Fibroblast of the aortic adventitia (primary cell): ENCODE measurements around the gene NOTCH2. TPM values are rescaled to one million over a fixed set of nuclear protein-coding genes. Genes with fewer than 3 reads are reported as not detected.

Experiments used
- DNase-seq: peaks from one replicate; pipeline ENCODE4 v3.0.0-alpha.2; 2010; ENCODE audit warnings: low read depth
- H3K4me3 ChIP-seq: 2 replicates; pipeline ENCODE4 v1.5.1; 2011; ENCODE audit warnings: low read depth, mild to moderate bottlenecking, control low read depth, low read length, moderate library complexity
- total RNA-seq: library from RNA; depleted of rRNA; stranded (reverse); fragments of >200 nt; gene quantifications from 2 replicates; pipeline ENCODE4 v1.2.3, GENCODE V29; 2012; ENCODE audit warnings: low replicate concordance
- TF ChIP-seq, protein P1 (sequence below): IDR thresholded peaks from 2 replicates; pipeline ENCODE4 v1.5.1; 2011; ENCODE audit warnings: mild to moderate bottlenecking, low read length, control low read depth, inconsistent platforms; ENCODE audit not compliant: insufficient read depth

The NOTCH2 gene
- total RNA-seq, 1 donor = 143 TPM

DNA sequence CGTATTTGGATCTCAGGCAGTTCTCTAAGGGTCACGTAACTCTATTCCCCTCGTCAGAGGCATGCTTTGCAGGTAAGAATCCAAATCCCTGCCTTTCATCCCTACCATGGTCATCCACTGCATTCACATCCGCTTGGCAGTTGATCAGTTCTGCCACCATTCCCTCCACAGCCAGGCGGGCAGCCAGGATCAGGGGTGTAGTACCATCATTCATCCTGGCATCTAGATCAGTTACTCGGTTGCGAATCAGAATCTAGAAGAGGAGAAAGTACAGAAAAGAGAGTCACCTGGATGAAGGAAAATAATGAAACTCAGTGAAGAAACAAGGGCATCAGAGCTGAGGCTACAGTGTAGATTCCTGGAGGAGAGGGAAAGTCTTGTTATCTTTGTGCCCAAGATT, 151.2 kb downstream of the NOTCH2 start:
- TF ChIP-seq, protein P1, sequence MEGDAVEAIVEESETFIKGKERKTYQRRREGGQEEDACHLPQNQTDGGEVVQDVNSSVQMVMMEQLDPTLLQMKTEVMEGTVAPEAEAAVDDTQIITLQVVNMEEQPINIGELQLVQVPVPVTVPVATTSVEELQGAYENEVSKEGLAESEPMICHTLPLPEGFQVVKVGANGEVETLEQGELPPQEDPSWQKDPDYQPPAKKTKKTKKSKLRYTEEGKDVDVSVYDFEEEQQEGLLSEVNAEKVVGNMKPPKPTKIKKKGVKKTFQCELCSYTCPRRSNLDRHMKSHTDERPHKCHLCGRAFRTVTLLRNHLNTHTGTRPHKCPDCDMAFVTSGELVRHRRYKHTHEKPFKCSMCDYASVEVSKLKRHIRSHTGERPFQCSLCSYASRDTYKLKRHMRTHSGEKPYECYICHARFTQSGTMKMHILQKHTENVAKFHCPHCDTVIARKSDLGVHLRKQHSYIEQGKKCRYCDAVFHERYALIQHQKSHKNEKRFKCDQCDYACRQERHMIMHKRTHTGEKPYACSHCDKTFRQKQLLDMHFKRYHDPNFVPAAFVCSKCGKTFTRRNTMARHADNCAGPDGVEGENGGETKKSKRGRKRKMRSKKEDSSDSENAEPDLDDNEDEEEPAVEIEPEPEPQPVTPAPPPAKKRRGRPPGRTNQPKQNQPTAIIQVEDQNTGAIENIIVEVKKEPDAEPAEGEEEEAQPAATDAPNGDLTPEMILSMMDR = no peak
- no peak overlapping the region for H3K4me3 ChIP-seq
- DNase-seq = no peak

DNA sequence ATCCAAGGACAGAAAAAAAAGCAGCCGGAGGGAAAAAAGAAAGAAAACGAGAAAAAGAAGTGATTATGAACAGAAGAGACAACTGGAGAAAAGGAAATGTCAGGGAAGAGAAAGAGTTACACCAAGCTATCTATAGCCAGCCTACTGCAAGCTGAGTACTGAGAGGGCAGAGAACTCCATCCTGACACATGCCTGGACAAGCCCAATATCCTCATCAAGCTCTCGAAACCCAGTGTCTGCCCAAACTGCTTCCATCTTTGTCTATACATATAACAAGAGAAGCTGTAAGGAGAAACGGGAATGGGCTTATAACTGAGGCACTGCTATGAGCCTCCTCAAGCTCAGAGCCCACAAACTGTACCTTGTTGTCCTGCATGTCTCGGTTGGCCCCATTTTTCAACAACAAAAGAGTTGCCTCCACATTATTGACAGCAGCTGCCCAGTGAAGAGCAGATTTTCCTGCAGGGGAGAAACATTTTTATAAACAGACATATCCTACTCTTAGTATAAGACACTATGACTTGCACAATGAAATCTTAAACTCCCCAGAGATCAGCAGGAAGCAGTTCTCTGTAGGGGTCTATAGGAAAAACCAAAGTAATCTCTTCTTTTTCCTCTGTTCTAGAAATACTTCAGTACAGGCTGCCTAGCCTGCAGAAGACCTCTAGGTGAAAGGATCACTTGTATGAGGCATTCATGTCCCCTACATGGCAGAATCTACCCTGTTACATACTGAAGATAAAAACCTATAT, 152.0 kb downstream of the NOTCH2 start:
- H3K4me3 ChIP-seq = no peak overlapping the region
- DNase-seq = no peak
- TF ChIP-seq, protein P1 = no peak

DNA sequence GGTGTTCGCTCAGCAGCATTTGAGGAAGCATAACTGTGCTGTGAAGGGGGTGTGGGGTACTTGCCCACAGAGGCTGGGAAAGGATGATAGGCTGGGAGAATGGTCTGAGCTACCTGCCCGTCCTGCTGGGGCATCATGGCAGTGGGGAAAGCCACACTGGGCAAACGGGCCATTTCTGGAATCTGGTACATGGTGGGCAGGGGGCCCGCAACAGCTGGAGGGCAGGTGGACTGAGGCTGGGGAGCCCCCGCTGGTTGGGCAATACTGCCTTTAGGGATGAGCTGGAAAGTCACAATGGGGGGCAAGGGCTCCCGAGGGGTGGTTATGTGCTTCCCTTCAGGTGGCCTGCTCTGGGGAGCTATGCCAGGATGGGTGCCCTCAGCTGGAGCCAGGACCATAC, 153.9 kb downstream of the NOTCH2 start:
- DNase-seq = no peak
- TF ChIP-seq, protein P1 = no peak
- no peak overlapping the region for H3K4me3 ChIP-seq

DNA sequence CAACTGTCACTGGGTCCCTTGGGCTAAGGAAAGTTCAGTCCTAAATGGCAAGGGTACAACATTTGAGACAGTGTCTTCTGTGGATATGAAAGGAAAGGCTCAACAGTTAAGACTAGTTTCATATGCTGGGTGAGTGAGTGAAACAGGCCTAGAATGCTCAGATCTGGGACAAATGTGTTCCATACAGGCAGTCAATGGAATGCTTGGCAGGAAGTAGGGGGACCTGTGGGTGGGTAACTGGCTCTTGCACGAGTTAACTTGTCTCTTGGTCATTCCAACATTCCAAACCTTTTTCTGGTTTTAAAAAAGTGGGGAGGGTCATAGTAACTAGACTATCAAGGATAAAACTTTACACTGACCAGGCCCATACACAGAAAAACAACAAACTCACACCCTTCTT, 155.4 kb downstream of the NOTCH2 start:
- TF ChIP-seq, protein P1 = no peak
- no peak overlapping the region for H3K4me3 ChIP-seq
- peak; percentile 6 for DNase-seq

DNA sequence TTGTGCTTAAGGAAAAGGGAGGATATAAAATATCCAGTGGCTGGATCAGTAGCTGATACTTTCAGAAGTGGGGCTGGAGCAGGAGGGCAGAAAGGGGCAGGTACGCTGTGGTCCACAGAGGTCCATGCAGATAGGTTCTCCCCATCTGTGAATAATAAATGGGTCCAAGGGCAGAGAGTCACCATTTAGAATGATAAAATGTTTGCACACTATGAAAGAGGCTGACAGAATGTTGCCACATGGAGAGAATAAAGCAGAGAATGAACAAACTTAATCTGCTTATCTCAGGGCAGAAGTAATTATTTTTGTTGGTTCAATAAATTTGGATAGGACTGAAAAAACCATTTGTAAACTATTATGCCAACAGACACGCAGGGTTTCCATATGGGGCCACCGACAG, 156.5 kb downstream of the NOTCH2 start:
- H3K4me3 ChIP-seq = no peak overlapping the region
- TF ChIP-seq, protein P1 = no peak

DNA sequence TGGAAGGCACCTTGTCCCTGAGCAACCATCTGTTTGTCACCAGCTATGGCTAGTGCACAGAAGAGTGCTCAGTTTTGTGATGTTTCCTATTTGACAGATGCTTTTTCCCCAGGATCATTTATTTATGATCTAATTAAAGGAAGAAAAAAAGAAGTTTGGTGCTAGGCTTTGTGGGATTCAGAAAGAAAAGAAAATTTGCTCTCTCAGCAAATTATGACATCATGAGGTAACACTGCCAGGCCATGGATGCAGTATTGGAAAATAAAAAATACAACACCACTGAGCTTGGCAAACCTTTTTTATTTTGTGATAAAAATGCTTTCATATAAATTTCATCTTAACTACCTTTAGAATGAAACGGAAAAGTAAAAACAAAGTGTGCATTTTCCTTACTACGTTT, 157.7 kb downstream of the NOTCH2 start:
- TF ChIP-seq, protein P1 = no peak
- no peak overlapping the region for H3K4me3 ChIP-seq
- no peak for DNase-seq

More for the DNA sequence above, 156.5 kb downstream of the NOTCH2 start:
- no peak for DNase-seq

DNA sequence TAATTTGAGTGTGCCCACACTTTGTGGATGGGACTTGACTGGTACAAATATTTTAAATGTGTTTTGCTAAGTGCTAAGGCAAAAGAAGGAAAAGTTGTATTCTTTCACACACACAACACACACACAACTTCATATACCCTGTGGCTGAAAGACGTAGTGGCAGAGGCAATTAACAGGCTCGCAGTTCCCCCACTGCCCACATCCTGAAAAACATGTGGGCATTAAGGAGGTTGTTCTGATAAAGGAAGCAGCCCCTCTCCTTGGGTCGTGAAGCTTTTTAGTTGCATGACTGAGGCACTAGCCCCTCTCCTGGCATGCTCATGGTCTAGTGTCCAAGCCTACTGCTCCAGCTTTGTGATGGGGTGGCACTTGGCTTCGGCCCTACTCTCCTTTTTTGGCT, 158.8 kb downstream of the NOTCH2 start:
- no peak for DNase-seq
- no peak overlapping the region for H3K4me3 ChIP-seq
- TF ChIP-seq, protein P1 = no peak
